Activated CD4-positive, alpha-beta T cell treated with anti-CD3 and anti-CD28 coated beads, Interleukin-2, amount 10 ng/mL, durations not matched to agents 7 days and 5 days (primary cell): ENCODE results near the gene TAL1. TPM values are rescaled to one million over a fixed set of nuclear protein-coding genes. Genes with fewer than 3 reads are reported as not detected.

ENCODE experiments used
- CTCF ChIA-PET: fragments of 350-600 bp; sonication (Branson Sonifier 250); formaldehyde crosslinking; loops from one replicate; lab custom pipeline; 2021; ENCODE audit warnings: antibody characterized with exemption; lab: Charles Lee
- POLR2A ChIA-PET: fragments of 350-600 bp; sonication (Branson Sonifier 250); formaldehyde crosslinking; loops from one replicate; lab custom pipeline; 2021; ENCODE audit warnings: antibody characterized with exemption; lab: Charles Lee
- DNase-seq: peaks from one replicate; pipeline ENCODE4 v3.0.0-alpha.2; 2020
- H3K27ac Mint-ChIP-seq: one replicate; pipeline ENCODE4 v1.8.0; 2021; ENCODE audit warnings: mild to moderate bottlenecking, moderate library complexity, mixed read lengths
- H3K27me3 Mint-ChIP-seq: one replicate; pipeline ENCODE4 v1.8.0; 2021; ENCODE audit warnings: mixed read lengths
- H3K36me3 Mint-ChIP-seq: one replicate; pipeline ENCODE4 v1.8.0; 2021; ENCODE audit warnings: low read depth, mixed read lengths
- H3K4me1 Mint-ChIP-seq: one replicate; pipeline ENCODE4 v1.8.0; 2021; ENCODE audit warnings: mixed read lengths
- H3K4me3 Mint-ChIP-seq: one replicate; pipeline ENCODE4 v1.8.0; 2021; ENCODE audit warnings: mild to moderate bottlenecking, moderate library complexity, mixed read lengths
- H3K9me3 Mint-ChIP-seq: one replicate; pipeline ENCODE4 v1.8.0; 2021; ENCODE audit warnings: mixed read lengths
- total RNA-seq, 2 experiments: library from RNA; stranded (reverse); gene quantifications; one replicate each; pipeline ENCODE4 v1.2.3, GENCODE V29; 2021

Gene TAL1
- total RNA-seq, 2 experiments from 2014 or later: not detected

DNA sequence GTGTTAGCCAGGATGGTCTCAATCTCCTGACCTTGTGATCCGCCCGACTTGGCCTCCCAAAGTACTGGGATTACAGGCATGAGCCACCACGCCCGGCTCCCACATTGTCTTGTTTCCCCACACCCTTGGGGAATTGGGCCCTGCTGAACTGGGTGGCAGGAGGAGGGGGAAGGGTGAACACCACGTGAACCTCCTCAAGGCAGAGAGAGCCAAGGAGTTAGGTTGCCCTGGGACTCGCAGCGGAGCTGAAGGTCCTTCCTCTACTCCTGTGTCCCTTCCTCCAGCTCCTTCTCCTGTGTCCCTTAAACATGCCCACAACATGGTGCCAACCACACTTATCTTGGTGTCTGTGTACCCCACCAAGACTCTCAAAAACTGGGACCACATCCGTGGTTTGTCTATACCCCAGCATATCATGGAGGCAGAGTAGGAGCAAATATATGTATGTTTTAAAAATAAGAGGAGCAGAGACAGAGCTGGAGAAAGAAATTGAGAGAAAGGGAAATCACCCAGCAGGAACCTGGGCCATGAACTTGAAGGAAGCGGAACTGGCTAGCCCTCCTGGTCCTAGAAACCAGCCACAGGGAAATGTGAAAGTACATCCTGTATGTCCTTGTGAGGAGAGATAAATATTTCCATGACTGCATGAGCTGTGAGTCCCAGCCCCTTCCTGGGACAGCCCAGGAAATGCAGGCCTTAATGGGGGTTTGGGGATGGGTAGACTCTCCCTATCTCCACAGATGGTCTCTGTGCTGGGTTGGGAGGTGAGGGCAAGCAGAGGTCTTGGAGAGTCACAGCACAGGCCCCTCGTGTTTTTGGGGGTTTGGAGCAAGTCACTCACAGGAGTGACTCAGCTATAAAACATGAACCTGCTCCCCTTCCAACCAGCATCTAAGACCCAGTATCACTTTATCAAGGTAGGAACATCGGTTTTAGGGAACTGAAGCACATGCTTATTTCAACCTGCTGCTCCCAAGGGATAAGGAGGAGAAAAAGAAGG is 9.4 kb upstream of the TAL1 start:
- ChIA-PET POLR2A (no interaction called here), CTCF (interaction anchor here (2.2 kb wide), 1 partner anchor 21 kb away, joined by 9 read pairs; no protein-coding TSS in a partner anchor)
- Mint-ChIP-seq H3K27me3 (peaks cover 37% of the 10 kb centered on the region), H3K9me3 (no peaks in the 10 kb centered on the region), H3K27ac (no peak overlapping the region), H3K4me1 (peaks cover 16% of the 10 kb centered on the region), H3K36me3 (no peaks in the 10 kb centered on the region), H3K4me3 (no peak overlapping the region)
- DNase-seq: no peak

DNA sequence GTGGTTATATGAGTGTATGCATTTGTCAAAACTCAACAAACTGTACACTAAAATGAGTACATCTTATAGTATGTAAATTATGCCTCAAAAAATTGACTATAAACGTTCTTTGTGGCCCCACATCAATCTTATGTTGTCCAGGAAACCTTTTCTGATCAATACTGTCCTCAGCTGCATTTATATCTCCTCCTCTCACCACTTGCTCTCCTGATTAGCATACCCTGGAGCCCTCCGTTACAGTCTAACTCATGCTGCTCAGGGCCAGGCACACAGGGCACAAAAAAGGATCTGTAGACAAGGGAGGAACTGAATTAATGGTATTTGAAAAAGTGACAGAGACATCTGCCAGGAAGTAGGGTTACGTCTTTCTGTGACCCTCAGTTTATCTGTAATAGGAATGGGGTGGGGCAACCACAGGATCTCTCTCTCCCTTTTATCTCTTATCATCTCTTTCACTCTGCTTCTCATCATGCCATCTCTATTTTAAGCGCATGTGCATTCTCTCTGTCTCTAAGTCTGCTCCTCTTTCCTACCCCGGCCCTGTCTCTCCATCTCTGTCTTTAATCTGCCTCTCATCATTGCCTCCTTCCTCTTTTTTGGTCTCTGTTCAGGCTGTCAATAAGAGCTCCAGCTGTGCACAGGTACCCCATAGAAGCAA is 7.0 kb upstream of the TAL1 start:
- peaks cover 45% of the 10 kb centered on the region for H3K27me3 Mint-ChIP-seq
- H3K36me3 Mint-ChIP-seq: no peaks in the 10 kb centered on the region
- no peaks in the 10 kb centered on the region for H3K9me3 Mint-ChIP-seq
- ChIA-PET POLR2A (no interaction called here), CTCF (no interaction called here)
- no peak overlapping the region for H3K4me3 Mint-ChIP-seq
- DNase-seq: no peak
- no peak overlapping the region for H3K27ac Mint-ChIP-seq
- peaks cover 19% of the 10 kb centered on the region for H3K4me1 Mint-ChIP-seq

DNA sequence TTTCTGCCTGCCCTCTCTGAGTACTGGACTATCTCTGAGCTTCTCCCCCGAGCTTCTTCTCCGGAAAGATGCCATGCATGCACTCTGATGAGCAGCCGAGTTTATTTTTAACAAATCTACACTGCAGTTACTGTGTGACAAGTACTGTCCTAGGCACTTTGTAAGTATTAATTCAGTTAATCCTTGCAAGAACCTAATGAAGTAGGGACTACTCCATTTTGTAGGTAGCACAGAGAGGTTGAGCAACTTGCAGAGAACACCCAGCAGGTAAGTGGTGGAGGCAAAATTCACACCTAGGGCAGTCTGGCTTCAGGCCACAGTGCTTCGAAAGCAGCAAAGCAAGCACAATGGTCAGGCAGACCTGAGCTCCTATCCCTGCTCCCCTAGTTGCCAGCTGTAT is 3.8 kb upstream of the TAL1 start:
- Mint-ChIP-seq H3K27me3 (peaks cover 62% of the 10 kb centered on the region), H3K9me3 (no peaks in the 10 kb centered on the region), H3K4me1 (peaks cover 30% of the 10 kb centered on the region), H3K36me3 (no peaks in the 10 kb centered on the region), H3K4me3 (no peak overlapping the region), H3K27ac (no peak overlapping the region)
- DNase-seq: no peak
- ChIA-PET CTCF (interaction anchor here (0.9 to 1.2 kb wide), 3 partner anchors 10 to 28 kb away, joined by 3 to 5 read pairs (median 3); no protein-coding TSS in a partner anchor), POLR2A (no interaction called here)

DNA sequence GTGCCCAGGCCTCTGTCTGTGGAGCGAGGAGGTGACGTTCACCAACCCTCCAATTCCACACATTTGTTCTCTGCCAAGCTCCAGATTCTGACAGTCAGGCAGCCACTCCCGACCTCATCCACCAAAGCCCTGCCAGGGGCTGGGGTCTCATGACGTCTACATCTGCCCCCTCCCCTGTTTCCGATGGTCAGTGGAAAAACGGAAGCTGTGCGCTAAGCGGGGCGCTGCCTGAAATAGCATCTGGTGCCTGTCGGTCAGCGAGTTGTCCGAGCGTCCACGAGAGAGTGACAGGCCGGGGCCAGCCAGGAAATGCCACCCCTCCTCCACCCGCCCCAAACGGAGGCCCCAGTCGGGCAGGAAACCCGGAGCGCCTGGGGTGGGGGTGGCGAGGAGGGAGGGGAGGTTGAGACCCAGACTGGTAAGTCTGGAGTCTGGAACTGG is 3.2 kb upstream of the TAL1 start:
- Mint-ChIP-seq H3K27ac (no peak overlapping the region), H3K4me3 (no peak overlapping the region), H3K27me3 (peaks cover 67% of the 10 kb centered on the region), H3K4me1 (peaks cover 33% of the 10 kb centered on the region), H3K9me3 (no peaks in the 10 kb centered on the region), H3K36me3 (no peaks in the 10 kb centered on the region)
- ChIA-PET POLR2A (no interaction called here), CTCF (interaction anchor here (1.1 to 1.2 kb wide), 3 partner anchors 11 to 28 kb away, joined by 3 read pairs; no protein-coding TSS in a partner anchor)
- DNase-seq: no peak

DNA sequence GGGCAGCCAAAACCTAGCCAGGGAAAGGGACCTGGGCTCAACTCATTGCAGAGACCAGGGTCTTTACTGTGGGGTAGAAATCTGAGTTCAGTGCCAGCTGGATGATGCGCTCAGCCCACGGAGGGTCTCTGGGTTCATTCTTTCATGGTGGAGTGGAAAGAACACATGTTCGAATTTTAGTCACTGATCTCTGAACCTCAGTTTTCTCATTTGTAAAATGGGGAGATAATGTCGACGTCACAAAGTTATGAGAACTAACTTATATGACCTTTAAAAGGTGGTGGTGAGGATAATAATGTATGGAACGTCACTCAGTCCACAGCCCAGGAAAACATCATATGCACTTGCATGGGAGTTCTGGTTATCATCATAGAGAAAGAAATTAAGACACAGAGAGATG is 1.2 kb upstream of the TAL1 start:
- CTCF ChIA-PET: interaction anchor here (0.6 to 0.9 kb wide), 2 partner anchors 204 to 344 kb away, joined by 3 read pairs; partner anchors contain the start of gene FOXD2
- Mint-ChIP-seq H3K4me3 (no peak overlapping the region), H3K9me3 (no peaks in the 10 kb centered on the region), H3K36me3 (no peaks in the 10 kb centered on the region), H3K27me3 (peaks cover 84% of the 10 kb centered on the region), H3K27ac (no peak overlapping the region), H3K4me1 (peaks cover 32% of the 10 kb centered on the region)
- DNase-seq: no peak
- POLR2A ChIA-PET: no interaction called here

DNA sequence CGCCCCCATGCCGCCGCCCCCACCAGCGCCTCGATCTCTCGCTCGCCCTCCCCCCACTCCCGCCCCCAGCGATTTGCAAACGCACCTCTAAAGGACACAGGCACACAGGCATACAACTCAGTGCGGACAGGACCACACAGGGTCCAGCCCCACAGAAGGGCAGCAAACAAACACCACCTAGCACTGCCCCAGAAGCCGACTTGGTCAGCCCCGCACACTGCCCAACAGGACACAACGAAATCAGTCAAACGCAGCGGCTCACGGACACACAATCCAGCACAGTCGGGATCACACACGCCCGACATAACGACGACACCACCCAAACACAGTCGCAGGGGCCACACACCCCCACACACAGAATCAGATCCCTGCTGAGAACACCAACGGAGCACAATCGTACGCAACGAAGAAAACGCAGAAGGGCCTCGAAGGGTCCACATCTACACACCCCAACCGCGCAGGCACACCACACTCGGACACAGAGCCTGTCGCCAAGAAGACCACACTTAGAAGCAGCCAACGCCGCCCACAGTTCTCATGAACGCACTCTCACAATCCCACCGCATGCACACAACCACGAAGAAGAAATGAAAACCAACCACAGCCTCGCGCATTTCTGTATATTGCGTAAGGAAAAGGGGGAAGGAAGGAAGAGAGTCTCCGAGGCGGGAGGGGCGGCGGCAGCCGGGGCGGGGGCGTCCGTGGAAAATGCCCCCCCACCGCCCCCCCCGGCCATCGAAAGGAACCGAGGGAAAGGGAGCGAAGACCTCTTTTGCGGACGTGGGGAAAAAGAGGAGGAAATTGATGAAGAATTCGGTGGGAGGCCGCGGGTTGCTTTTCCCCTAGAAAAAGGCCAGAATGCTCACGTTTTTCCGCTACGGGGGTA is 481 bp downstream of the TAL1 start:
- CTCF ChIA-PET: no interaction called here
- H3K4me1 Mint-ChIP-seq: peaks cover 28% of the 10 kb centered on the region
- POLR2A ChIA-PET: no interaction called here
- no peaks in the 10 kb centered on the region for H3K9me3 Mint-ChIP-seq
- DNase-seq: no peak
- peaks cover 90% of the 10 kb centered on the region for H3K27me3 Mint-ChIP-seq
- peak overlapping the region; percentile 42 for H3K4me3 Mint-ChIP-seq
- H3K36me3 Mint-ChIP-seq: no peaks in the 10 kb centered on the region
- peak overlapping the region; percentile 10 for H3K27ac Mint-ChIP-seq

DNA sequence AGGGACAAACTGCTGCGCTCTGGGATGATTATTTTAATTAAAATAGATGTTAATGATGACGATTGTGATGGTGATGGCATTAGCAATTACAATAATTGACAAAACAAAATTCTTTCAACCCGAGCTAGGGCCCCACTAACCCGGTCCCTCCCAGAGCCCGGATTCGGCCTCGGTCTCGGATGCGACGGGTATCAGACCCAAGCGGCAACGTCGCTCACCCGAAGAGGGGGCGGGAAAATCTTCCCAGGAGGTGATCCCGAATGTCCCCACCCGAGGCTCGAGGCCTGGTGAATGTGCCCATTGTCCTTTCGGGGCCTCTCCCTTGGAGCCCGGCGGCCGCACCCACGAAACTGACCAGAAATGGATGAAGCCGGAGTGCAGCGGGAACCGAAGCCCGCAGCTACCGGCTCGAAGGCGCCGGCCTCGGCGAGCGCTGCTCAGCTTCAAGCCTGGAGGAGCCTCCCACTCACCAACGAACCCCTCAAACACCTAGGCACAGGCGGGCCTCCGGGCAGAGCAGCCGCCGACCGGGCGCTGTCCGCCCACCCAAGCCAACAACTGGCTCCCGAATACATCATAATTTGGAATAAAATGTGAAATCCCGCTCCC is 1.2 kb downstream of the TAL1 start:
- no peaks in the 10 kb centered on the region for H3K36me3 Mint-ChIP-seq
- H3K27ac Mint-ChIP-seq: no peak overlapping the region
- H3K4me1 Mint-ChIP-seq: peaks cover 31% of the 10 kb centered on the region
- CTCF ChIA-PET: interaction anchor here (0.6 to 1.1 kb wide), 2 partner anchors 33 to 35 kb away, joined by 3 read pairs; no protein-coding TSS in a partner anchor
- no peak overlapping the region for H3K4me3 Mint-ChIP-seq
- H3K9me3 Mint-ChIP-seq: no peaks in the 10 kb centered on the region
- DNase-seq: peak; percentile 10
- H3K27me3 Mint-ChIP-seq: peaks cover 91% of the 10 kb centered on the region
- POLR2A ChIA-PET: no interaction called here

DNA sequence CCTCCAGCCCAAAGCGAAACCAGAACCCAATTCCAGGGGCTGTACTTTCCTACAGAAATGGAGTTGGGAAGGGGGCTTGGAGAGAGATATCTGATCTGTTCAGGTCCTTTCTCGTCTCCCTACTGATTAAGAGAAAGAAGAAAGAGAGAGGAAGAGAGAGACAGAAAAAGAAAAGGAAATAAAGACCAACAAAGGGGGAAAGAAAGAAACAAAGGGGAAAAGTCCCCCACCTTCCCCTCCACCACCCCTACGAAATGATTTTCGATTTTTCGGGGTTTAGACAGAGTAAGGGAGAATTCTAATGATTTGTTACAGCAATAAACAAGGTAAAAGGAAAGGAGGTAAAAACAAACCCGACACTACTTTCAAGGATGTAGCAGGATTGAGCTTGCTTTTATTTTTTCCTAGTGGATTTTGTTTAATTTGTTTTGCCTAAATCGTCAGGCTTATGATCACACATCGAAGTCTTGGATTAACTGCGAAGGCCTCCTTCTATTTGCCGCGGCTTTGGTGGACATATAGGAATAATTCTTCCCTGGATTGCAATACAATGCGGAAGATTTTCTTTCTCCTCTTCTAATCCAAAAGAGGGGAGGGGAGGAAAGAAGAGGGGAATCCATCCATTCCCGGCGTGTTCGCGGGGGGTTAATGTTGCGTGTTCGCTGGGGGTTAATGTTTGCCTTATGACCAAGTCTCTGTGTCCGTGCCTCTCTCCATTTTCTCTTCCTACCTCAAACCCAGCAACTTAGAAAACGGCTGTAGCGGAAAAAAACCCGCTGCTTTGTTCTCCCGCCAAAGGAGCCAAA is 1.9 kb downstream of the TAL1 start:
- CTCF ChIA-PET: interaction anchor here (0.6 to 1.8 kb wide), 4 partner anchors 33 to 207 kb away, joined by 3 to 5 read pairs (median 3); no protein-coding TSS in a partner anchor
- H3K36me3 Mint-ChIP-seq: no peaks in the 10 kb centered on the region
- no peak for DNase-seq
- H3K9me3 Mint-ChIP-seq: no peaks in the 10 kb centered on the region
- POLR2A ChIA-PET: no interaction called here
- H3K27me3 Mint-ChIP-seq: peaks cover 89% of the 10 kb centered on the region
- peaks cover 28% of the 10 kb centered on the region for H3K4me1 Mint-ChIP-seq
- peak overlapping the region; percentile 36 for H3K27ac Mint-ChIP-seq
- H3K4me3 Mint-ChIP-seq: no peak overlapping the region

DNA sequence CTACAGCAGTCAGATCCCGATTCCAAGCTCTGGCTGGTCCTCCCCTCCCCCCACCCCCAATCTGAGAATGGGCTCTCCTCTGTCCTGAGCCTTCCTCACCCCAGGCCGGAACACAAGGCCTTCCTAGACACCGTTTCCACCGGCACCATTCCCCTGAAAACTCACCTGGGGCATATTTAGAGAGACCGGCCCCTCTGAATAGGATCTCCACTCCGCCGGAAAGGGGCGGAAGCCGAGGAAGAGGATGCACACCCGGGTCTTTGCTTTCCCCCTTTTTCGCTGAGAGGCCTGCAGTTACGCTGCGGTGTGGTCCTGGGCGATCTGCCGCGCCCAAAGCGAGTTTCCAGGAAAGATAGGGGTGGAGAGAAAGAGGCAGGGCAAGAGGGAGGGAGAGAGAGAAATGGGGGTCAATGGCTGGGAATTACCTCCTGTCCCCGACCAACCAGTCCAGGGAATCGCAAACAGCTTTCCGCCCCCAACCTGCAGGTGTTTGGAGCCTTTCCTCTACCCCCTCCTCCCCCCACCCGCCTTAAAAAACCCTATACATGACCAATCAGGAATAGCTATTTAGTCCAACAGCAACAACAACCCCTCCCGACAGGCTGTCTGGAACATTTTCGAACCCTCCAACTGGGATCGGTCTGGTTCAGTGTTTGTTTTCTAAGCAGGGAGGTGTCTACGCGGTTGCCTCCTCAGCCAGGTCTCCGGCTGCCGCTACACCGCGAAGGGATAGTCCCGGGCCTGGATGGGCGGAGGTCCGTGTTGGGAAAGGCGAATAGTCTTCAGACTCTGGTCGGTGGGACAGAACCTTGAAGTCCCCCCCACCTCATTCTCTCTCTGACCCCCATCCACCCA is 2.8 kb downstream of the TAL1 start:
- CTCF ChIA-PET: interaction anchor here (0.6 to 1.8 kb wide), 3 partner anchors 36 to 208 kb away, joined by 3 to 5 read pairs (median 3); no protein-coding TSS in a partner anchor
- H3K4me3 Mint-ChIP-seq: no peak overlapping the region
- H3K27ac Mint-ChIP-seq: no peak overlapping the region
- peaks cover 28% of the 10 kb centered on the region for H3K4me1 Mint-ChIP-seq
- H3K27me3 Mint-ChIP-seq: peaks cover 83% of the 10 kb centered on the region
- no peaks in the 10 kb centered on the region for H3K36me3 Mint-ChIP-seq
- POLR2A ChIA-PET: no interaction called here
- no peaks in the 10 kb centered on the region for H3K9me3 Mint-ChIP-seq
- no peak for DNase-seq

DNA sequence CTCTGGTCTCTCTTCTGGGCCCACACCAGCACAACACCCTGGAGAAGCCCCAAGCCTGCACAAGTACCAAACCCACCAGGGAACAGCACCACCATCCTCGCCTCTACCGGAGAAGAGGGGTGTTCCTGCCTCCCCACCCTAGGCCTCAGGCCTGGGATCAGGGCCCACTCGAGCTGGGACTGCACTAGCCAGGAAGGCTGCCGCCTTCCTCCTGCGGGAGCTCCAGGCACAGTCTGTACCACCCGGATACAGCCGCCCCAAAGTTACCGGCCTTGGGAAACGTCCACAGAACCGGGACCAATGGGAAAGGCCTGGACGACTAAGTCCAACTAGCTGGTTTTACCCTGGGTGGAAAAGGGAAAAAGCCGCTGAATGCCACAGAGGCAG is 3.4 kb downstream of the TAL1 start:
- Mint-ChIP-seq H3K9me3 (no peaks in the 10 kb centered on the region), H3K27ac (no peak overlapping the region), H3K36me3 (no peaks in the 10 kb centered on the region), H3K27me3 (peaks cover 77% of the 10 kb centered on the region), H3K4me1 (peaks cover 28% of the 10 kb centered on the region), H3K4me3 (no peak overlapping the region)
- ChIA-PET CTCF (interaction anchor here (1.8 kb wide), 1 partner anchor 209 kb away, joined by 5 read pairs; no protein-coding TSS in a partner anchor), POLR2A (no interaction called here)
- DNase-seq: no peak
